HG03196 (cell line): ENCODE results near the gene CSTPP1.
A peak's percentile ranks its signal among the peaks of the same experiment; 100 is the strongest.

Experiments
- ATAC-seq: cut with Tn5 transposase; IDR thresholded peaks from one replicate; pipeline ENCODE4 v1.9.1; 2021; ENCODE audit not compliant: unreplicated experiment

Gene CSTPP1

DNA sequence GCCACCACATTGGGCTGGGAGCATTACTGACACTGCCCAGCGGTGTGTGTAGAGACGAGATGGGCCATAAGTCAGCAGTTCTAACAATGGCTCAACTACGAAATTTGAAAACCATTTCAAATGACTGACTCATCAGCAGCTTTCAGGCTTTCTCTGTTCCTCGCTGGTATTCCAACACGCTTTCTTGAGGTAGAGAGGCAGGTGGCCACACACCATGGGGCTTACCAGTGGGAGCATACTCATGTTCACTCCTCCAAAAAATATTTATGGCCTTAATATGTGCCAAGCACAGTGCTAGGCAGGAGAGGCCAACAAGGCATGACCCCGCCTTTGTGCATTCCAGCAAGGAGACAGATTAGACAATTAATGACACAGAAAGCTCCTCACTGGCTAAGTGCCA is 219.8 kb downstream of the CSTPP1 start:
- no peak for ATAC-seq

DNA sequence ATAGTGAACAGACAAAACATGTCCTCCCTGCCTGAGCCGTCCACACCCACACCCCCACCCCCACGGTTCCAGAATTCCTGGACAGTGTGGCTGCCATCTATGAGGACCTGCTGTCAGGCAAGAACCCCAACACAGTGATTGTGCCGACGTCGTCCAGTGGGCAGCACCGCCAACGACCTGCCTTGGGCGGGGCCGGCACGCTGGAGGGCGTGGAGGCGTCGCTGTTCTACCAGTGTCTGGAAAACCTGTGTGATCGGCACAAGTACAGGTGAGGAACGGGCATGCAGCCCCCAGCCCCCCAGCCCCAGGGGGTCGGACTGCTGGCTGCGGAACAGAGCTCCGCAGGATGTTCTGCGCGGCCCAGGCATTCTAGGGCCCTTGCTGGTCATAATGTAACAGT is 220.4 kb downstream of the CSTPP1 start:
- no peak for ATAC-seq

DNA sequence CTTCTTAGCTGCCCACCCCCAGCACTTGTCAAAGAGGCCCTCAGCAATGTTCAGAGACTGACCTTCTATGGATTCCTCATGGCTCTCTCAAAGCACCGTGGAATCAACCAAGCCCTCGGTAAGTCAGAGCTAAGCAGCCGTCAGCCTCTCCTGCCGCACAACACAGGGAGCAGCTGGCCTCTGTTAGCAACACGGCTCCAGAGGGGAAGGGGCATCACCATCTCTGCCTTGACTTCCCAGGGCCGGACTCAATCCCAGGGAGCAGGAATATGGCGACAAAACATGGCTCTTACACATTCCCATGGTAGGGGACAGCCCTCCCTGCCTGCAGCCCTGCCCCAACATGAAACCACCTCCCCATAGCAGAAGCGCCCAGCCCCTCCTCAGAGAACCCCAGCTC is 221.2 kb downstream of the CSTPP1 start:
- no peak for ATAC-seq

DNA sequence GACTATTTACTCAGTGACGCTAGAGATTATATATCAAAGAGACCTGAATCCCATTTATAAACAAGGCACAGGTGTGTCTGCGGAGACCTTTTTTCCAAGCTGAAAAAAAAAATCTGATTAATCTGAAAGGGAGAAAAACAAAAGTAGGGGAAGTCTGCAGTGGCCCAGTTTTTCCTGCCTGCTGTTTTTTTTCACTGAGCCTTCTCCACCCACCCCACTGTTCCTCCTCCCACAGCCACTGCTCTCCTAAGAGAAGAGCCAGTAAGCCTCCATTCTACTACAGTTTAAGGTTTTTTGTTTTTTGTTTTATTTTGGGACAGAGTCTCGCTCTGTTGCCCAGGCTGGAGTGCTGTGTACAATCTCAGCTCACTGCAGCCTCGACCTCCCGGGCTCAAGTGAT is 221.7 kb downstream of the CSTPP1 start:
- no peak for ATAC-seq

DNA sequence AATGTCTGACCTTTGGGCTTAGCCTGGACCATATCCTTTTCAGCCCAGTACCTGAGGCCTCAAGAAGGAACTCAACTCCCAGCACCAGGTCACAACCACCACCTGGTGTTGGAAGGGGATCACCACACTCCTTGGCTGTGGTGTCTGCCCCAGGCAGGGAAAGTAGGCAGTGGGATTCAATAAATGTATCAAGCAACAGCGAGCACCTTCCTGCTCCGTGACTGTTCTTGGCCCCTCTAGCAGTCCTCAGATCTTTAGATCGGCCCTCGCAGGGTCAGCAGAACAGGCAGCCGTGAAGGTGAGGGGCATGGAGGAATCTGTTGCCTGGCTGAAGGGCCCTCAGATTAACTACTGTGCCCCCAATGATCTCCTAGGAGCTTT is 224.2 kb downstream of the CSTPP1 start:
- ATAC-seq = no peak

DNA sequence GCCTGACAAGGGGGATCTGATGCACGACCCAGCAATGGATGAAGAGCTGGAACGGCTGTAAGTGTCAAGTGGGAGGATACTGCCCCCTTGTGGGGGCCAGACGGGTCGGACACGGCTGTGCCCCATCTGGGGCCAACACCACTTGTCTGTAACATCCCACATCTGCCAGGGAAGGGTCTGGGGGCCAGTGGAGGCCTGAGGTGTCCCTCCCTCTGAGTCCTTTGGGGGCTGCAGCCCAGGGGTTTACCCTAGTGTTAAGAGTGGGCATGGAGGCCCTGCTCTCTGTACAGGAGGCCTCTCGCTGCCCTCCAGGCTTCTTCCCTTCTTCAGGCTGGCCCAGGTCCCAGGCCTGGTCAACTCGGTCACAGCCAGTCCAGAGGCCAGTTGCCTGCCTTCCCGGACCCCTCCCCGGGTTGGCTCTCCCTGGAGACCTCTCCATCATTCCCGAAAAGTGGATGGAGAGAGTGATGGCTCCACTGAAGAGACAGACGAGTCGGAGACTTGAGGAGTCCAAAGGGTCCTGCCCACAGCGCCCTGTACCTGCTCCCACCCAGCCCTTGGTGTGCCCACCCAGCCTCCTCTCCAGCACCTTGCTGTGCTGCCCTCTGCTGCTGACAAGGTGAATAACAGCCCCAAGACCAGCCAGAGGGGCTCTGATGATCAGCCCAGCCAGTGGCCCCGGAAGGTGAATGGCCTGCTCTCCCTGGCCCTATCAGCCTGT is 224.7 kb downstream of the CSTPP1 start:
- no peak for ATAC-seq

DNA sequence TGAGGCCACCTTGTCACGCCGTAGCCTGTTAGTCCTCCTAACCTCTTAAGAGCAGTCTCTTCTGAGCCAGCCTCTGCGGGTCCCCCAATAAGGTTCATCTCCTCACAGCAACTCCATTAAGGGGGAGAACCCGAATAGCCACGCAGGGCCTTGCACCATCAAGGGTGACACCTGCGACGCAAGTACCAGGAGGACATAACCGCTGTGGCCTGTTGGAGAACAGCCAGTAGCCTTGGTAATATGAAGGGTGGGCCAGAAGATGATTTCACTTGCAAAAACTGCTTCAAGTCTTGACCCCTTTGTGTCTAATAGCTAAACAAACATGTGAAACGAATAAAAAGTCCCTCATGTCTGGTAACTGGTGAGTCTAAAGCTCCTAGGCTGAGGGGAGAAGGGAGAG is 225.3 kb downstream of the CSTPP1 start:
- no peak for ATAC-seq

DNA sequence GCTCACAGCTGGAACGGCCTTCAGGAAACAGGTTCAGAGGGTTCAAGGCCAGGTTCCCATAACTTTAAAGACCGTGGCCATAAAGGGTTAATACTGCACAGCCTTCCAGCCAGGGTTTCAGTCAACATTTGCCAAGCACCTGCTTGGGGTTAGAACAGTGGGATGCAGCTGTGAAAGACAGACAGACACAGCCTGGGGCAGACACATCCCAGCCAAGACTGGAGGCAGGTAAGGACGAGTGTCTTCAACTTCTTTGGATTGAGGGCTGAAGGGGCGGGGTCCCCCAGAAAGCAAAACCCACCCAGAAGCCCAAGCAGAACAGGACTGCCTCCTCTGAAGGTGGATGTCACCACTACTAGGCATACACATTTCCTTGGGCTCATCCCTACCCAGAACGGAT is 225.9 kb downstream of the CSTPP1 start:
- no peak for ATAC-seq

DNA sequence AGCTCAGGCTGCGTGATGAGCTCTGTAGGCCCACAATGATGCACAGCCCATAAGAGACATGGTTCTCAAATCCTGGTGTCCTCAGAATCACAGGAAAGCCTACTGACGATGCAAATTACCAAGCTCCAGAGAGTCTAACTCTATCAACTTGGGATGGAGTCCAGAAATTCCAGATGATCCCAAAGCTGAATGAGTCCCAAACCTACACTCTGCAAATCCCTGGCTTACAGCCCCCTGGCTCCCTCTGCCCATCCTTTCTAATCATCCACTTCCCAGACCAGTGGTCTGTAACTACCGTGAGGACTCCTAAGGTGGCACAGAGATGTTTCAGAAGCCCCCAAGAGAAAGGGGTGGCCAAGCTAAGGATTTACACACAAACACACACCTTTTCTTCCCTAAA is 226.6 kb downstream of the CSTPP1 start:
- no peak for ATAC-seq

DNA sequence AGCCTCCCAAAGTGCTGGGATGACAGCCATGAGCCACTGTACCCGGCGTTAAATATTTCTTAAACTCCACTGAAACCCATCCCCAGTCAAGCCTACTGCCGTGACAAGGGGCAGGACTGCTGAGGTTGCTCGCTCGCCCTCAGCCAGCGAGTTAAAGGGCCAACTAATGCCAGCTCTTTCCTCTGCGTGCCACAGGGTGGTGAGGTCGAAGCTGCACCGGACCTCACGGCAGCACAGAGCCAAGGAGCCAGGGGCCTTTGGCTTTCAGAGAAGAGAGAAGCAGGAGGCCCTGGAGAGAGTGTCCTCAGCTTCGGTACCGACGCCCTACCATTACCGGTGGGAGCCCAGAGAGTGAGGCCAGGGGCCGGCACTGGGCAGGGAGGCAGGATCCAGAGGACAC is 227.3 kb downstream of the CSTPP1 start:
- ATAC-seq = no peak

DNA sequence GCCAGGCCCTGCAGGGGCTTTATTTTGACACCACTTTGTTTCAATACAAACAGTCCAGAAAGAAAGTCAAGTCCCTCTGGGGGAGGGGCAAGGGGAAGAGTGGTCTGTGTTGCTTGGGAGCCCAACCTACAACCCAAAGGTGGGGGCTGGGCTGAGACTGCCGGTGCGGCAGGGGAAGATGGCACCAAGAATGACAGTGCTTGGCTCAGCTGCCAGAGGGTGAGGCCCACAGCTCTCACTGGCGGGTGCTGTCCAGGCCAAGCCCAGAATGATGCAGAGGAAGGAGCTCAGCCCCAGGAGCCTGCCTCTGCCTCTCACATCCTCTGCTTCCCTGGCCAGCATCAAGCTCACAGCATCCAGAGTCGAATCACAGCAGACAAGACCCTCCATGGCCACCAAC is 227.8 kb downstream of the CSTPP1 start:
- no peak for ATAC-seq

DNA sequence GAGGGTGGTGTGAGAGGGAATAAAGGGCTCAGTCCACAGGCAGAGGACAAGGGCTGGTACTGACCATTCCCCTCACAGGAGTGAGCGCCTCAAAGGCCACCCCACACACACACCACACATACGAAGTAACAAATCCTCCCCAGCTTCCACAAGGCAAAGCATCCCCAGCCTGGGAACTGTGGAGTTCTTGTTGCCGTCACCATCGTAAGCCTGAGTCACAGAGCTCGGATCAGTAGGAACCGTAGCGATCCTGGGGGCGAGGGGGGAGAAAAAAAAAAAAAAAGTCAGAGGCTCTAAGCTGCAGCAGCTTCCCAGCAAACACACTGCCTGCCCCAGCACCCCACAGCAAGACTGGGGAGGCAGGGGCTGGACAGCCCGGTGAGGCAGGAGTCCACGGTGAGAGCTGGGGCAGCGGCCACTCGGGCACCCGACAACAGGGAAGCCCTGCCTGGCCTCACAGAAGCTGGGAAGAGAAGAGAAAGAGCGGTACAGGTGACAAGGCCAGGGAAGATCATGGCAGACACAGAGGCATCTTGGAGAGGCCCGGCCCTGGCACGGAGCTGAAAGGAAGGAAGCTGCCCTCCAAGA is 228.8 kb downstream of the CSTPP1 start:
- no peak for ATAC-seq

DNA sequence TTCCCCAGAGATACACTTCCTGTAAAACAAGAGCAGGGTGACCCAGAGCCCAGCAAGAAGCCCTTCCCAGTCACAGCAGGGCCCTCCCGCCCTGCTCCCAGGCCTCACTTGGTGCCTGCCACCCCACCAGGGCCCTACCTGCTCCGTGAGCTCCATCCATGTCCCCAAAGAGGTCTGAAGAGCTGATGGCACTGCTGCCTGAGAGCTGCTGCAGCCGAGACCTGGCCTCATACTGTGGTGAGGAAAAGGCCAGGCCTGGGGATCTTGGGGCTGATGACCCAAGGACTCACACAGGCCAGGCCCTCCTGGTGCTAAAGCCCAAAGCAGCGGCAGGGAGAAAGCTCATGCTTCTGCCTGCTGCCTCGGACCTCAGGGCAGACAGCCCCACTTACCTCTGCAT is 229.8 kb downstream of the CSTPP1 start:
- no peak for ATAC-seq

DNA sequence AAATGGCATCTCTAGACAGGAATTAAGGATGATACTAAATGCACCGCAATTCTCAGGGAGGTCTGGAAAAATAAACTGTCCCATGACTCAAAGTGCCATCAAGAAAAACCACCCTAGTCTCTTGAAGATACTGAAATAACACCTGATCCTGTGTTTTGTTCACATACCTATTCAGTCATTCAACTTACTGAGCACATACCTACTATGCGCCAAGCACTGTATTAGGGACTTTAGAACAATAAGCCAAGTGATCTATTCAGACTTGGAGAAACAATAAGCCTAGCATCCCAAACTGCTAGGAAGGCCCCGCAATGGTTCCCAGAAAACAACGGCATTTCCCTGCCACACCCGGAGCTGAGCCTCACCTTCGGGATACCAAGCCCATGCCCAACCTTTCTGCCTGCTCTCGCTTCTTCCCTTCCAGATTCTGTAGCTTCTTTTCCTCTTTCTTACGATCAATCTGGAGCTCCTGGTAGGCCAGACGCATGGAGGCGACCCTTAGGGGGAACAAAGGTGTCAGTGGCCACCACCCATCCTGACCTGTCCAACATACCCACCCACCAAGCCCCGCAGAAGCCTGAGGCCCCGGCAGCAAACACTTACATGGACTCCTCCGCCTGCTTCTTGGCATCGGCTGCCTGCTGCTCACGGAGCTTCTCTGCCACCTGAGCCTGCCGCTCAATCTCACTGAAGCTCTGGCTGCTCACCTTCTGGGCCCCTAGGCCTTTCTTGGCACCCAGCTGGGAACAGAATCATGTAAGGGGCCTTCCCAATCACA is 234.7 kb downstream of the CSTPP1 start:
- ATAC-seq = no peak

DNA sequence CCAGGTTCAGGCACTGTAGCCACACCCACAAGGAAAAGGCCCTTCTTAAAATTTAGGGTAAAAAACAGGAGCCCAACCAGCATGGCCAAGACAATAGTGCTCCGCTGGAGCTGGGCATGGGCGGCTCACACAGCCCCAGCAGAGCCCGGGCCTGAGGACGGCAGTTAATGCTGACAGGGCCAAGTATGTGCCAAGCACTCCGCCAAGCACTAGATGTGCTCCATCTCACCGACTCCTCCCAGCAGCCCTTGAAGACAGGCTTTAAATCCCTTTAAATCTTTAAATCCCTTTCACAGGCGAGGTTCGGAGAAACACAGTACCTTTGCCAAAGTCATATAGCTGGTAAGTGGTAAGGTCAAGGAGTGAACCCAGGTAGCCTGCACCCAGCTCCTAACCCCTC is 235.3 kb downstream of the CSTPP1 start:
- no peak for ATAC-seq

DNA sequence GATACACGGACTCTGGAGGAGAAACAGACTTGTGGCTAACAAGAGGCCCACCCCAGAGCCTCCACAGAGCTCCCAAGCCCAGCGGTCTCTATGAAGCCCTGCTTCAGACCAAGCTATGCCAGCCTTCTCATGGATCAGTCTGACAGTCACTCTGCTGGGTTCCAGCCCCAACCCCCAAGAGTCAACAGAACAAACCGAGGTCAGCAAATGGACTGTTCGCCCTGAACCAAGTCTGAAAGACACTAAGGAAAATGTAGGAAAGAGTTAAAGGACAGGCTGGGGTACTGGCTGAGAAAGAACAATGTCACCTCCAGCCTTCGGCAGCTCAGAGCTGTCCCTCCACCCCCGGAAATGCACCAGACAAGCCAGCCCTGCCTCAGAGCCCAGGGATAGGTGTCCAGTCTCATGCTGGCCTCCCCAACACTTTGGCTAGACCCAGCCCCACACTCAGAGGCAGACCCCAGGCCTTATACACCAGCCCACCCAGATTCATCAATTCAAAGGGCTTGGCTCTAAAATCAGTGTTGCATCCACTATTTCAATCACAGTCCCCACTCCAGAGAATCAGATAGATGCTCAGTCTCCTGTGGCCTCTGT is 236.3 kb downstream of the CSTPP1 start:
- no peak for ATAC-seq

DNA sequence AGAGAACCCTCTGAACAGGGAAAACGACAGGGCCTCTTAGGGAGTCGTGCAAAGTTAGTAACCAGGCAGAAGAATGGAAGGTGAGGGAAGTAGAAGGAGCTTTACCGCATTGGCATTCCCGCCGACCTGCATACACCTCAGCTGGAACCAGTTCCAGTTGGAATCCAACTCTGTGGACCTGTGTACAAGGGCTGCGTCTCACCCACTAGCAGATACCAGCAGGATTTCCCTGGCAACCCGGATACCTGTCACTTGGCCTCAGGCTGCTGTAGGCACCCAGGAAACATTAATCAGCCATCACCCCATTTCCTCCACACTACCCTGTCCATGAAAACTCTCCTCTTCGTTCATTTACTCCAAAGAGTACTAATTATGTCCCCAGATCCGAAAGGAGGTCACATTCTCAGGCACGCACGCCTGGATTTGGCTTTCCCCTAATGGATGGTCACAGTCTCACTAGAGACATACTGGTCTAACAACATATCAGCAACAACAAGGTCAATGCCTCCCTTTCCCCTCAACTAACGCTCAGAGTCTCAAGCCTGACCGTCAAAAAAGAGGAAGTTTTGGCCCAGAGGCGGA is 239.3 kb downstream of the CSTPP1 start:
- ATAC-seq = no peak

DNA sequence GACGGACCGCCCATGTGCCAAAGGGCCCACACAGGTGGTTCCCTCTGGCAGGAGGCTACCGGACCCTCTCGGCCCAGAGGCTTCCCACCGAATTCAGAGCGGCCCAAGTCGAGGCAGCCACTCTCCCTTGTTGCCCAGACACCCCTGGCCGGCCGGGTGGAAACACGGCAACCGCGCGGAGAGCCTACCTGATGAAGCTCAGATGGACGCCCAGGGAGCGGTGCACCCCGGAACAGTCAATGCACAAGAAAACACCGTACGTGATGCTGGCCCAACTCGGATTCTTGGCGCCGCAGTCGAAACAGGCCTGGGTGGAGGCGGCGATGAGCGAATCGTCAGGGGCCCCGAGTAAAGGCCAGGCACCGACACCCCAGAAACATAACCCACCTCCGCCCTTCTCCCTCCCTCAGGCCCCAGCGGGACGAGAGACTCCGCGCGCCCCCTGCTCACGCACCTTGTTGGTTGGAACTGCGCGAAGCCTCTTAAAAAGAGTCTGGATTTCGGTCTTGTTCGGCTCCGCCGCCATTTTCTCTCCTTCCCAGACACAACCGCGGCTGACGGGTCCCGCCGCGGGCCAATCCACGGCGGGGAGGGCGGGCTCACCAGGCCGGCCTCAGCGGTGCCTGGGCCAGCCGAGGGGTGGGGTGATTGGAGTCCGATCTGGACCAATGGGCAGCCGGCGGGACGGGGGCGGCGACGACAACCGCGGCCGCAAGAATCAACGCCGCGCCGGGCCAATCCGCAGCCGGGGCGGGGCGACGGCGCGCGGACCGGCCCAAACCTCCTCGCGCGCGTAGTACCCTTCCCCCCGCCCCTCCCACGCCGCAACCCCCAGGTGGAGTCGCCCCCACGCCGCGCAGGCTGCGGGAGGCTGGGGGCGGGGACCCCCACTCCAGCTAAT is 240.0 kb downstream of the CSTPP1 start, which contains the start of gene ARFGAP2:
TSS of gene ARFGAP2 (minus strand) at position 552 of the 901 bp plus-strand sequence. CDS start at position 526, 26 bp downstream.
- peak; percentile 82 for ATAC-seq

DNA sequence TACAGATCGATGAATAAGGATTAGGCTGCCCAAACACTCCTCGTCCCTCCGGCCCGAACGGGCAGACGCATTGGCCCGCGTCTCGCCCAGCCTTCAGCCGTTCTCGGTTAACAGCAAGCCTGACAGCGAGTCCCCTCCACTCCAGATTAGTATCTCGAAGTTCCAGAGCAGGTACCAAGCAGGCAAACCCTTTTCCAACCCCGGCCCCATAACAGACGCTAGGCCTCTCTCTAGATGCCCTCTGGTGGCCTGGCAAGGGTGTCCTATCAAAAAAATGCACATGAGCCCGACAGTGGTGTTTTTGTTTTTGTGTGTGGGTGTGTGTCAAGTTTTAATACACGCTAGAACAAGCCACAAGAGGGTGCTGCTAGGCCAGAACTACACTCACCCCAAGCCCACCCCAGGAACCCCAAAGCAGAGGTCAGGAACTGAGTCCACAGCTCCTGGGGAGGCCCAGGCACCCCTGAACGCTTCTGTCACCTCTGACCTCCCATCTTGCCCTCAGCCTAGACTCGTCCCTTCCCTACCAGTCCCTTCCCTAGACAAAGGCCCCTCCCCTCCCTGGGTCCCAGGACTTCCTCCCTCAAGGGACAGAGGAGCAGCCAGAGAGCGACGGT is 240.8 kb downstream of the CSTPP1 start:
- ATAC-seq = peak; percentile 45

DNA sequence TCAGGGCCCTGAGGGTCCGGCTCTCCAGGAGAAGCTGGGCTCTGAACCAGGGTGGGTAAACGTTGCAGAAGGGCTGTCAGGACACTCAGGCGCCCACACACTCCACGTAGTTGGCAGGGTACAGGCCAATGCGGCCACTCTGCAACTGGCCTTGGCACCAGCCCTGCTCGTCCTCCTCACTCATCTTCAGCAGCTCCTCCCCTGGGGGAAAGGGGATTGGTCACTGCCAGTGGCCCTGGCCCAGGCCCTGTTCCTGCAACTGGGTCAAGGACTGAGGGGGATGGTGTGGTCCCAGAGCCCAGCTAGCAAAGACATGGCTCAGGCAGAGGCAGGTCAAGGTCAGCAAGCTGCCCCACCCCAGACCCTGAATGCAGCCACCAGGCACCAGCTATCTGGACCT is 241.3 kb downstream of the CSTPP1 start:
- ATAC-seq = no peak
